GM23248 (cell line): ENCODE measurements around the gene ACVR1.

ENCODE experiments used
- EZH2 ChIP-seq: fragments of 200-600 bp; sonication (generic); IDR thresholded peaks from 2 replicates; pipeline ENCODE4 v1.6.1; 2018; ENCODE audit warnings: antibody characterized with exemption, mild to moderate bottlenecking; ENCODE audit not compliant: insufficient read depth, poor library complexity, severe bottlenecking
- EZH2phosphoT487 ChIP-seq: fragments of 200-600 bp; sonication (generic); IDR thresholded peaks from 2 replicates; pipeline ENCODE4 v1.6.1; 2018; ENCODE audit warnings: antibody characterized with exemption, moderate library complexity, mild to moderate bottlenecking, low read depth; ENCODE audit not compliant: insufficient read depth

- TF ChIP-seq EZH2 = no peak
- TF ChIP-seq EZH2phosphoT487 = no peak
Observed at GRCh38 chr2:157877761-157878400, 1.8 kb upstream of the ACVR1 start.
